Thyroid gland (tissue), 4 donors: Measurements from ENCODE around the gene ZNF433.

ENCODE experiments used
- POLR2A ChIP-seq, 2 donors: fragments of 450-650 bp; IDR thresholded peaks; one replicate each; pipeline ENCODE4 v1.6.1; 2017; ENCODE audit warnings: antibody characterized with exemption in 2 of 2, mild to moderate bottlenecking in 2 of 2, moderate library complexity in 1 of 2
- TF ChIP-seq, protein P1 (sequence below), 6 experiments: fragments of 200-600 bp in 3 of 6; fragments of 450-650 bp in 3 of 6; sonication (generic) in 3 of 6; IDR thresholded peaks; one replicate each; pipeline ENCODE4 v1.5.1; 2016 to 2019; ENCODE audit warnings: antibody characterized with exemption in 6 of 6, mild to moderate bottlenecking in 2 of 6, inconsistent platforms in 1 of 6, moderate library complexity in 1 of 6

DNA sequence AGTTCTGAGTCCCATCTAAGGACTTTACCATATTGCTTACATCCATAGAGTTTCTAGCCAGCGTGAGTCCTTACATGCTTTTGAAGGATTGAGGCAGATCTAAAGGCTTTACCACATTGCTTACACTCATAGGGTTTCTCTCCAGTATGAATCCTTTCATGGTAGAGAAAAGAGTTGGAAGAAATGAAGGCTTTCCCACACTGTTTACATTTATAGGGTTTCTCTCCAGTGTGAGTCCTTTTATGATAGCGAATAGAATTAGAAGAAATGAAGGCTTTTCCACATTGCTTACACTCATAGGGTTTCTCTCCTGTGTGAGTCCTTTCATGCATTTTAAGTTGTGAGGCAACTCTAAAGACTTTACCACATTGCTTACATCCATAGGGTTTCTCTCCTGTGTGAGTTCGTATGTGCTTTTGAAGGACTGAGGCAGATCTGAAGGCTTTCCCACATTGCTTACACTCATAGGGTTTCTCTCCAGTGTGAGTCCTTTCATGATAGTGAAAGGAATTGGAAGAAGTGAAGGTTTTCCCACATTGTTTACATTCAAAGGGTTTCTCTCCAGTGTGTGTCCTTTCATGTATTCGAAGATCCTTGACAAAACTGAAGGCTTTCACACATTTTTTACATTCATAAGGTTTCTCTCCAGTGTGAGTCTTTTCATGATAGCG, 8.4 kb upstream of the ZNF433 start:
- TF ChIP-seq, protein P1, sequence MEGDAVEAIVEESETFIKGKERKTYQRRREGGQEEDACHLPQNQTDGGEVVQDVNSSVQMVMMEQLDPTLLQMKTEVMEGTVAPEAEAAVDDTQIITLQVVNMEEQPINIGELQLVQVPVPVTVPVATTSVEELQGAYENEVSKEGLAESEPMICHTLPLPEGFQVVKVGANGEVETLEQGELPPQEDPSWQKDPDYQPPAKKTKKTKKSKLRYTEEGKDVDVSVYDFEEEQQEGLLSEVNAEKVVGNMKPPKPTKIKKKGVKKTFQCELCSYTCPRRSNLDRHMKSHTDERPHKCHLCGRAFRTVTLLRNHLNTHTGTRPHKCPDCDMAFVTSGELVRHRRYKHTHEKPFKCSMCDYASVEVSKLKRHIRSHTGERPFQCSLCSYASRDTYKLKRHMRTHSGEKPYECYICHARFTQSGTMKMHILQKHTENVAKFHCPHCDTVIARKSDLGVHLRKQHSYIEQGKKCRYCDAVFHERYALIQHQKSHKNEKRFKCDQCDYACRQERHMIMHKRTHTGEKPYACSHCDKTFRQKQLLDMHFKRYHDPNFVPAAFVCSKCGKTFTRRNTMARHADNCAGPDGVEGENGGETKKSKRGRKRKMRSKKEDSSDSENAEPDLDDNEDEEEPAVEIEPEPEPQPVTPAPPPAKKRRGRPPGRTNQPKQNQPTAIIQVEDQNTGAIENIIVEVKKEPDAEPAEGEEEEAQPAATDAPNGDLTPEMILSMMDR (IDR thresholded peaks at IDR 0.05), result no peak
- TF ChIP-seq POLR2A (IDR thresholded peaks at IDR 0.05), result no peak
